ENCODE data around the gene EPOP. TPM values are rescaled to one million over a fixed set of nuclear protein-coding genes. Genes with fewer than 3 reads are reported as not detected.
A peak's percentile ranks its signal among the peaks of the same experiment; 100 is the strongest.

EPOP gene
- total and polyA plus RNA-seq, 2 of the 13 experiments (the other 11 are each of a cell fraction or from before 2014, with no cell fraction given): 14.7 to 37.8 TPM

DNA sequence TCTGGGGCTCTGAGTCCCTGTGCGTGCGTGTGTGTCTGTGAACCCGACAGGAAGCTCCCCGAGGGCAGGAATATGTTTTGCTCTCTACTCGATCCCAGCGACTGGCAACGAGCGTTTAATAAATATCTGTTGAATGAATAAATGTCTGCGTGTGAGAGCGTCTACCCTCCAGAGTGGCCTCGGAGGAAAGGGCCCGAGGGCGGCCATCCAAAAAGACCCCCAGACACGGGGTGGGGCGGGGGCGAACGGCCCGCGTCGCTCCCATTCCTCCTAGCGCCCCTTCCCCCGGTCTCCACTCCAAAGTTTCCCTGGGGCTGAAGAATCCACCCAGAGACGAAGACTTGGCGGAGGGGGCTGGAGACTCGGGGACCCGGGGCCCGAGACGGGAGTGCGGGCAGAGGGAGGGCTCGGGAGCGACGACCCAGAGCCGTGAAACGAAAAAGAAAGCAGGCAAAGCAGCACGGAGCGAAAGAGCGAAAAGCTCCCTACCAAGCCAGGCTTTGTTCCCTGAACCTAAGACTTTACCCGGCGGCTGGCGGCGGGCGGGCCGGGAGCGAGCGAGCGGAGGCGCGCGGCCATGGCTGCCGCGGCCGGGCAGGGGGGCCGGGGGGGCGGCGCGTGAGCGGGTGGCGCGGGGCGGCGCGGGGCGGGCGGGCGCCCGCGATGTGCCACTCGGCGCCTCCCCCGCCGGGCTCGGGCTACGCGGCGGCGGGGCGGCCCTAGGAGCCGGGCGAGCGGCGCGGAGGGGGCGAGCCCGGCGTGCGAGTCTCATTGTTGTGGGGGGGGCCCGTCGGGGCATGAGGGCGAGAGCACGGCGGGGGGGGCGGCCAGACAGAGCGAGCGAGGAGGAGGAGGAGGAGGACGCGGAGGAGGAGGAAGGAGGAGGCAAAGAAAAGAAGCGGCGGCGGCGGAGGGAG lies 30.1 kb upstream of the EPOP start, which contains the start of gene MLLT6 (continued):
- TF ChIP-seq, protein P1, sequence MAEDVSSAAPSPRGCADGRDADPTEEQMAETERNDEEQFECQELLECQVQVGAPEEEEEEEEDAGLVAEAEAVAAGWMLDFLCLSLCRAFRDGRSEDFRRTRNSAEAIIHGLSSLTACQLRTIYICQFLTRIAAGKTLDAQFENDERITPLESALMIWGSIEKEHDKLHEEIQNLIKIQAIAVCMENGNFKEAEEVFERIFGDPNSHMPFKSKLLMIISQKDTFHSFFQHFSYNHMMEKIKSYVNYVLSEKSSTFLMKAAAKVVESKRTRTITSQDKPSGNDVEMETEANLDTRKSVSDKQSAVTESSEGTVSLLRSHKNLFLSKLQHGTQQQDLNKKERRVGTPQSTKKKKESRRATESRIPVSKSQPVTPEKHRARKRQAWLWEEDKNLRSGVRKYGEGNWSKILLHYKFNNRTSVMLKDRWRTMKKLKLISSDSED (CRISPR knock-in tag; IDR thresholded peaks at IDR 0.05): peak; percentile 46; the same call in 1 of the 2 replicates
- TF ChIP-seq KDM2A (CRISPR knock-in tag; IDR thresholded peaks at IDR 0.05; ENCODE audit: borderline replicate concordance, low read depth) (peak; percentile 31), CCAR2 (optimal IDR thresholded peaks at IDR 0.05; ENCODE audit: low read depth, low read length) (no peak), SIX1 (CRISPR knock-in tag; IDR thresholded peaks at IDR 0.05; ENCODE audit: borderline replicate concordance) (no peak), TEAD3 (CRISPR knock-in tag; optimal IDR thresholded peaks at IDR 0.05; ENCODE audit: borderline replicate concordance) (no peak), STAT5B (CRISPR knock-in tag; IDR thresholded peaks at IDR 0.05) (0 out of 2 replicates have a peak, but pooled peaks have one; percentile 58), TCF12 (IDR thresholded peaks at IDR 0.05) (no peak), TCF12 (CRISPR knock-in tag; IDR thresholded peaks at IDR 0.05) (no peak), ETV5 (CRISPR knock-in tag; IDR thresholded peaks at IDR 0.05; ENCODE audit: borderline replicate concordance) (no peak), ZNF367 (CRISPR knock-in tag; IDR thresholded peaks at IDR 0.05; ENCODE audit: borderline replicate concordance) (peak; percentile 75; the same call in 1 of the 2 replicates), TAF1 (CRISPR knock-in tag; IDR thresholded peaks at IDR 0.05) (peak; percentile 37), HOXA3 (CRISPR knock-in tag; IDR thresholded peaks at IDR 0.05) (peak; percentile 41), ZNF331 (CRISPR knock-in tag; IDR thresholded peaks at IDR 0.05) (0 out of 2 replicates have a peak, but pooled peaks have one; percentile 3)
- TF ChIP-seq, protein P2, sequence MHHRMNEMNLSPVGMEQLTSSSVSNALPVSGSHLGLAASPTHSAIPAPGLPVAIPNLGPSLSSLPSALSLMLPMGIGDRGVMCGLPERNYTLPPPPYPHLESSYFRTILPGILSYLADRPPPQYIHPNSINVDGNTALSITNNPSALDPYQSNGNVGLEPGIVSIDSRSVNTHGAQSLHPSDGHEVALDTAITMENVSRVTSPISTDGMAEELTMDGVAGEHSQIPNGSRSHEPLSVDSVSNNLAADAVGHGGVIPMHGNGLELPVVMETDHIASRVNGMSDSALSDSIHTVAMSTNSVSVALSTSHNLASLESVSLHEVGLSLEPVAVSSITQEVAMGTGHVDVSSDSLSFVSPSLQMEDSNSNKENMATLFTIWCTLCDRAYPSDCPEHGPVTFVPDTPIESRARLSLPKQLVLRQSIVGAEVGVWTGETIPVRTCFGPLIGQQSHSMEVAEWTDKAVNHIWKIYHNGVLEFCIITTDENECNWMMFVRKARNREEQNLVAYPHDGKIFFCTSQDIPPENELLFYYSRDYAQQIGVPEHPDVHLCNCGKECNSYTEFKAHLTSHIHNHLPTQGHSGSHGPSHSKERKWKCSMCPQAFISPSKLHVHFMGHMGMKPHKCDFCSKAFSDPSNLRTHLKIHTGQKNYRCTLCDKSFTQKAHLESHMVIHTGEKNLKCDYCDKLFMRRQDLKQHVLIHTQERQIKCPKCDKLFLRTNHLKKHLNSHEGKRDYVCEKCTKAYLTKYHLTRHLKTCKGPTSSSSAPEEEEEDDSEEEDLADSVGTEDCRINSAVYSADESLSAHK (CRISPR knock-in tag; IDR thresholded peaks at IDR 0.05; ENCODE audit: borderline replicate concordance): no peak; the same call in 1 of the 2 replicates
- TF ChIP-seq, protein P3, sequence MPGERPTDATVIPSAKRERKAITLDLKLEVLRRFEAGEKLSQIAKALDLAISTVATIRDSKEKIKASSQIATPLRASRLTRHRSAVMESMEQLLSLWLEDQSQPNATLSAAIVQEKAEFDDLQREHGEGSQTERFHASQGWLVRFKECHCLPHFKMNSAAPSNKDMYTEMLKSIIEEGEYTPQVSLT (CRISPR knock-in tag; IDR thresholded peaks at IDR 0.05; ENCODE audit: borderline replicate concordance, low read depth): no peak
- TF ChIP-seq, protein P4, sequence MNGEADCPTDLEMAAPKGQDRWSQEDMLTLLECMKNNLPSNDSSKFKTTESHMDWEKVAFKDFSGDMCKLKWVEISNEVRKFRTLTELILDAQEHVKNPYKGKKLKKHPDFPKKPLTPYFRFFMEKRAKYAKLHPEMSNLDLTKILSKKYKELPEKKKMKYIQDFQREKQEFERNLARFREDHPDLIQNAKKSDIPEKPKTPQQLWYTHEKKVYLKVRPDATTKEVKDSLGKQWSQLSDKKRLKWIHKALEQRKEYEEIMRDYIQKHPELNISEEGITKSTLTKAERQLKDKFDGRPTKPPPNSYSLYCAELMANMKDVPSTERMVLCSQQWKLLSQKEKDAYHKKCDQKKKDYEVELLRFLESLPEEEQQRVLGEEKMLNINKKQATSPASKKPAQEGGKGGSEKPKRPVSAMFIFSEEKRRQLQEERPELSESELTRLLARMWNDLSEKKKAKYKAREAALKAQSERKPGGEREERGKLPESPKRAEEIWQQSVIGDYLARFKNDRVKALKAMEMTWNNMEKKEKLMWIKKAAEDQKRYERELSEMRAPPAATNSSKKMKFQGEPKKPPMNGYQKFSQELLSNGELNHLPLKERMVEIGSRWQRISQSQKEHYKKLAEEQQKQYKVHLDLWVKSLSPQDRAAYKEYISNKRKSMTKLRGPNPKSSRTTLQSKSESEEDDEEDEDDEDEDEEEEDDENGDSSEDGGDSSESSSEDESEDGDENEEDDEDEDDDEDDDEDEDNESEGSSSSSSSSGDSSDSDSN (CRISPR knock-in tag; IDR thresholded peaks at IDR 0.05): no peak
- TF ChIP-seq, protein P5, sequence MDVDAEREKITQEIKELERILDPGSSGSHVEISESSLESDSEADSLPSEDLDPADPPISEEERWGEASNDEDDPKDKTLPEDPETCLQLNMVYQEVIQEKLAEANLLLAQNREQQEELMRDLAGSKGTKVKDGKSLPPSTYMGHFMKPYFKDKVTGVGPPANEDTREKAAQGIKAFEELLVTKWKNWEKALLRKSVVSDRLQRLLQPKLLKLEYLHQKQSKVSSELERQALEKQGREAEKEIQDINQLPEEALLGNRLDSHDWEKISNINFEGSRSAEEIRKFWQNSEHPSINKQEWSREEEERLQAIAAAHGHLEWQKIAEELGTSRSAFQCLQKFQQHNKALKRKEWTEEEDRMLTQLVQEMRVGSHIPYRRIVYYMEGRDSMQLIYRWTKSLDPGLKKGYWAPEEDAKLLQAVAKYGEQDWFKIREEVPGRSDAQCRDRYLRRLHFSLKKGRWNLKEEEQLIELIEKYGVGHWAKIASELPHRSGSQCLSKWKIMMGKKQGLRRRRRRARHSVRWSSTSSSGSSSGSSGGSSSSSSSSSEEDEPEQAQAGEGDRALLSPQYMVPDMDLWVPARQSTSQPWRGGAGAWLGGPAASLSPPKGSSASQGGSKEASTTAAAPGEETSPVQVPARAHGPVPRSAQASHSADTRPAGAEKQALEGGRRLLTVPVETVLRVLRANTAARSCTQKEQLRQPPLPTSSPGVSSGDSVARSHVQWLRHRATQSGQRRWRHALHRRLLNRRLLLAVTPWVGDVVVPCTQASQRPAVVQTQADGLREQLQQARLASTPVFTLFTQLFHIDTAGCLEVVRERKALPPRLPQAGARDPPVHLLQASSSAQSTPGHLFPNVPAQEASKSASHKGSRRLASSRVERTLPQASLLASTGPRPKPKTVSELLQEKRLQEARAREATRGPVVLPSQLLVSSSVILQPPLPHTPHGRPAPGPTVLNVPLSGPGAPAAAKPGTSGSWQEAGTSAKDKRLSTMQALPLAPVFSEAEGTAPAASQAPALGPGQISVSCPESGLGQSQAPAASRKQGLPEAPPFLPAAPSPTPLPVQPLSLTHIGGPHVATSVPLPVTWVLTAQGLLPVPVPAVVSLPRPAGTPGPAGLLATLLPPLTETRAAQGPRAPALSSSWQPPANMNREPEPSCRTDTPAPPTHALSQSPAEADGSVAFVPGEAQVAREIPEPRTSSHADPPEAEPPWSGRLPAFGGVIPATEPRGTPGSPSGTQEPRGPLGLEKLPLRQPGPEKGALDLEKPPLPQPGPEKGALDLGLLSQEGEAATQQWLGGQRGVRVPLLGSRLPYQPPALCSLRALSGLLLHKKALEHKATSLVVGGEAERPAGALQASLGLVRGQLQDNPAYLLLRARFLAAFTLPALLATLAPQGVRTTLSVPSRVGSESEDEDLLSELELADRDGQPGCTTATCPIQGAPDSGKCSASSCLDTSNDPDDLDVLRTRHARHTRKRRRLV (CRISPR knock-in tag; IDR thresholded peaks at IDR 0.05): no peak
